WERI-Rb-1 (cell line): Measurements from ENCODE around the gene CARD14.

ENCODE experiments used
- DNase-seq: peaks from one replicate; pipeline ENCODE4 v3.0.0-alpha.2; 2020
- H3K27ac ChIP-seq: fragments of 250-450 bp; sonication (Bioruptor Pico); 2 replicates; pipeline ENCODE4 v1.5.1; 2020; ENCODE audit warnings: mild to moderate bottlenecking, moderate library complexity
- H3K27me3 ChIP-seq: fragments of 250-450 bp; sonication (Bioruptor Pico); 2 replicates; pipeline ENCODE4 v1.5.1; 2021; ENCODE audit warnings: mild to moderate bottlenecking, low read depth, moderate library complexity; ENCODE audit not compliant: insufficient read depth, severe bottlenecking
- H3K36me3 ChIP-seq: fragments of 250-450 bp; sonication (Bioruptor Pico); 2 replicates; pipeline ENCODE4 v1.5.1; 2020; ENCODE audit warnings: mild to moderate bottlenecking, moderate library complexity
- H3K4me3 ChIP-seq: 2 replicates; pipeline ENCODE4 v1.5.1; 2011; ENCODE audit warnings: low read depth, mild to moderate bottlenecking, control low read depth, low read length
- H3K9me3 ChIP-seq: fragments of 250-450 bp; sonication (Bioruptor Pico); 2 replicates; pipeline ENCODE4 v1.5.1; 2021; ENCODE audit warnings: mild to moderate bottlenecking, moderate library complexity; ENCODE audit not compliant: severe bottlenecking
- CTCF ChIP-seq: IDR thresholded peaks from 2 replicates; pipeline ENCODE4 v1.5.1; 2011; ENCODE audit warnings: low read depth, mild to moderate bottlenecking, control low read depth, inconsistent platforms, low read length

CARD14 gene

GRCh38 chr17:80187090-80187489, 17.3 kb downstream of the CARD14 start:
- no peak for TF ChIP-seq CTCF
- Histone ChIP-seq H3K27ac (no peak overlapping the region), H3K9me3 (no peaks in the 10 kb centered on the region), H3K36me3 (no peaks in the 10 kb centered on the region), H3K4me3 (no peak overlapping the region), H3K27me3 (no peaks in the 10 kb centered on the region)
- DNase-seq: no peak

GRCh38 chr17:80187515-80187941, 17.7 kb downstream of the CARD14 start:
- no peak overlapping the region for H3K27ac ChIP-seq
- DNase-seq: no peak
- H3K4me3 ChIP-seq: no peak overlapping the region

GRCh38 chr17:80189611-80190010, 19.8 kb downstream of the CARD14 start:
- DNase-seq: no peak
- H3K27ac ChIP-seq: no peak overlapping the region
- no peaks in the 10 kb centered on the region for H3K27me3 ChIP-seq
- no peak for TF ChIP-seq CTCF
- no peak overlapping the region for H3K4me3 ChIP-seq
- H3K36me3 ChIP-seq: no peaks in the 10 kb centered on the region
- no peaks in the 10 kb centered on the region for H3K9me3 ChIP-seq

More at GRCh38 chr17:80187515-80187941, 17.7 kb downstream of the CARD14 start:
- Histone ChIP-seq H3K27me3 (no peaks in the 10 kb centered on the region), H3K9me3 (no peaks in the 10 kb centered on the region), H3K36me3 (no peaks in the 10 kb centered on the region)
- TF ChIP-seq CTCF: no peak

GRCh38 chr17:80190716-80191115, 20.9 kb downstream of the CARD14 start:
- Histone ChIP-seq H3K9me3 (no peaks in the 10 kb centered on the region), H3K4me3 (no peak overlapping the region), H3K27me3 (no peaks in the 10 kb centered on the region), H3K27ac (no peak overlapping the region), H3K36me3 (no peaks in the 10 kb centered on the region)
- DNase-seq: no peak
- no peak for TF ChIP-seq CTCF

GRCh38 chr17:80191192-80191591, 21.4 kb downstream of the CARD14 start:
- Histone ChIP-seq H3K4me3 (no peak overlapping the region), H3K27me3 (no peaks in the 10 kb centered on the region), H3K27ac (no peak overlapping the region), H3K9me3 (no peaks in the 10 kb centered on the region), H3K36me3 (no peaks in the 10 kb centered on the region)
- peak; percentile 87 for TF ChIP-seq CTCF
- DNase-seq: peak; percentile 87
